ENCODE measurements around the gene SPDEF. TPM values are rescaled to one million over a fixed set of nuclear protein-coding genes. Genes with fewer than 3 reads are reported as not detected.

The SPDEF gene
- total and polyA plus RNA-seq, 10 of the 15 experiments (the other 5 are each of a cell fraction or from before 2014, with no cell fraction given) = not detected

GRCh38 chr6:34527751-34528670 is 28.1 kb downstream of the SPDEF start:
- SMC1A ChIA-PET (ENCODE audit: uncharacterized antibody, unreplicated experiment) = interaction anchor here (0.7 to 3.0 kb wide), 6 partner anchors 68 to 464 kb away, joined by 3 to 19 read pairs (median 6); no protein-coding TSS in a partner anchor

DNA sequence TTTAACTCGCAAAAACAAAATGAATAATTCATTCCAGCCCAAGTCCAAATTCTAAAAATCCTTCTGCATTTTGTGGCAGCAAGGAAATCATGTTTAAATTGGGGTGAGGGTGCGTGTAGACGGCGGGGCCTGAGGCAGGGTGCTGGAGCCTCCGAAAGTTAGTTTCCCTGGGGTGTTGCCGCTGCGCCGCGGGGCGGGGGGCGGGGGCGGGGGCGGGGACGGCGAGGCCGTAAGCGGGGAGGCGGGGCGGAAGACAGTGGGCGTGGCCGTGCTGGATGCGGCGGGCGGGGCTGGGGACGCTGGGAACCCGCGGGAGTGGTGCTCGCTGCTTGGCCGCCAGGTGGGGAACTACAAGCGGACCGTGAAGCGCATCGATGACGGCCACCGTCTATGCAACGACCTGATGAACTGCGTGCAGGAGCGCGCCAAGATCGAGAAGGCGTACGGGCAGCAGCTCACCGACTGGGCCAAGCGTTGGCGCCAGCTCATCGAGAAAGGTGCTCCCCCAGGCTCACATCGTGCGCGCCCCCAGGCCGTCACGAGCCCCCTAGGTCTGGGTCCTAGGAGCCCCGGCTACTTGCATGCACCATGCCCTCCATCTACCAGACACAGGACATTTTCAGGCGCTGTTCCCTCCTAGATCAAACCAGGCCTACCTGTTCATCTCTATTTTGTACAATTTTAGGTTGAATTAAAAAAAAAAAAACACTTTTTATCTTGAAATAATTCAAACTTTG is 29.0 kb downstream of the SPDEF start:
- POLR2A ChIA-PET = interaction anchor here (0.5 kb wide), 1 partner anchor 209 kb away, joined by 3 read pairs; no protein-coding TSS in a partner anchor
- FAIRE-seq (peak; percentile 98), ATAC-seq (peak; percentile 99), DNase-seq (ENCODE audit: low read depth, low spot score) (peak; percentile 54)
- CTCF ChIA-PET = interaction anchor here (0.6 to 3.0 kb wide), 11 partner anchors 21 to 974 kb away, joined by 3 to 27 read pairs (median 3); no protein-coding TSS in a partner anchor
- Histone ChIP-seq H3K36me3 (ENCODE audit: control insufficient read depth in 2 of 2, insufficient read depth in 2 of 2, low read length in 1 of 2) (no peaks in the 10 kb centered on the region), H3K27me3 (replicated peaks in 1 of 2; ENCODE audit: control insufficient read depth in 2 of 2, insufficient read depth in 2 of 2, low read length in 1 of 2) (no peaks in the 10 kb centered on the region), H3K4me2 (ENCODE audit: control insufficient read depth, insufficient read depth) (peak overlapping the region; percentile 10), H4K20me1 (ENCODE audit: control insufficient read depth, insufficient read depth) (no peaks in the 10 kb centered on the region), H3K79me2 (ENCODE audit: control insufficient read depth, insufficient read depth, low read length) (no peaks in the 10 kb centered on the region), H3K9ac (ENCODE audit: control insufficient read depth, insufficient read depth, low read length) (no peak overlapping the region), H3K4me1 (ENCODE audit: control insufficient read depth, insufficient read depth, low read length) (no peaks in the 10 kb centered on the region), H2AFZ (ENCODE audit: control insufficient read depth, low read depth, low read length) (peak overlapping the region; percentile 58), H3K27ac (ENCODE audit: control insufficient read depth, insufficient read depth) (no peak overlapping the region), H3K4me3 (no peak overlapping the region), H3K9me3 (replicated peaks; ENCODE audit: control insufficient read depth, insufficient read depth, low read length) (no peaks in the 10 kb centered on the region)
- BruUV-seq (replicated peaks) = no TSS peak
- SMC1A ChIA-PET (ENCODE audit: uncharacterized antibody, unreplicated experiment) = interaction anchor here (0.7 to 3.0 kb wide), 7 partner anchors 67 to 465 kb away, joined by 3 to 19 read pairs (median 5); no protein-coding TSS in a partner anchor
- WGBS (ENCODE audit: insufficient coverage, insufficient replicate concordance, low lambda C conversion rate, missing lambda C conversion rate) = 5% methylated on average over 47 of the region's 53 CpGs
- intact Hi-C loops (cut with micrococcal nuclease; ENCODE audit: unreplicated experiment) = loop anchor here (1.0 to 5.0 kb wide), 2 partner anchors 82 to 615 kb away; partner anchors contain the start of gene TCP11
- RAD21 ChIA-PET (ENCODE audit: unreplicated experiment) = interaction anchor here (0.6 to 1.8 kb wide), 3 partner anchors 67 to 82 kb away, joined by 3 to 10 read pairs (median 3); no protein-coding TSS in a partner anchor
- in situ Hi-C loops (cut with MboI) = no loop called here
- peak; percentile 38; the same call in 1 of the 2 replicates for TF ChIP-seq PAX5 (IDR thresholded peaks at IDR 0.05; ENCODE audit: borderline replicate concordance, low read depth, low read length)
- TF ChIP-seq DPF2 (IDR thresholded peaks at IDR 0.05) = no peak
- TF ChIP-seq, protein P1, sequence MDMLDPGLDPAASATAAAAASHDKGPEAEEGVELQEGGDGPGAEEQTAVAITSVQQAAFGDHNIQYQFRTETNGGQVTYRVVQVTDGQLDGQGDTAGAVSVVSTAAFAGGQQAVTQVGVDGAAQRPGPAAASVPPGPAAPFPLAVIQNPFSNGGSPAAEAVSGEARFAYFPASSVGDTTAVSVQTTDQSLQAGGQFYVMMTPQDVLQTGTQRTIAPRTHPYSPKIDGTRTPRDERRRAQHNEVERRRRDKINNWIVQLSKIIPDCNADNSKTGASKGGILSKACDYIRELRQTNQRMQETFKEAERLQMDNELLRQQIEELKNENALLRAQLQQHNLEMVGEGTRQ (IDR thresholded peaks at IDR 0.05; ENCODE audit: borderline replicate concordance, low read depth, low read length) = no peak
- TF ChIP-seq KDM1A (IDR thresholded peaks at IDR 0.05; ENCODE audit: borderline replicate concordance) = no peak
- TF ChIP-seq RAD21 (IDR thresholded peaks at IDR 0.05; ENCODE audit: insufficient read depth, low read depth, low read length) = peak; percentile 40; the same call in 1 of the 2 replicates
- no peak for TF ChIP-seq GABPA (IDR thresholded peaks at IDR 0.05; ENCODE audit: low read depth)
- TF ChIP-seq, protein P2, sequence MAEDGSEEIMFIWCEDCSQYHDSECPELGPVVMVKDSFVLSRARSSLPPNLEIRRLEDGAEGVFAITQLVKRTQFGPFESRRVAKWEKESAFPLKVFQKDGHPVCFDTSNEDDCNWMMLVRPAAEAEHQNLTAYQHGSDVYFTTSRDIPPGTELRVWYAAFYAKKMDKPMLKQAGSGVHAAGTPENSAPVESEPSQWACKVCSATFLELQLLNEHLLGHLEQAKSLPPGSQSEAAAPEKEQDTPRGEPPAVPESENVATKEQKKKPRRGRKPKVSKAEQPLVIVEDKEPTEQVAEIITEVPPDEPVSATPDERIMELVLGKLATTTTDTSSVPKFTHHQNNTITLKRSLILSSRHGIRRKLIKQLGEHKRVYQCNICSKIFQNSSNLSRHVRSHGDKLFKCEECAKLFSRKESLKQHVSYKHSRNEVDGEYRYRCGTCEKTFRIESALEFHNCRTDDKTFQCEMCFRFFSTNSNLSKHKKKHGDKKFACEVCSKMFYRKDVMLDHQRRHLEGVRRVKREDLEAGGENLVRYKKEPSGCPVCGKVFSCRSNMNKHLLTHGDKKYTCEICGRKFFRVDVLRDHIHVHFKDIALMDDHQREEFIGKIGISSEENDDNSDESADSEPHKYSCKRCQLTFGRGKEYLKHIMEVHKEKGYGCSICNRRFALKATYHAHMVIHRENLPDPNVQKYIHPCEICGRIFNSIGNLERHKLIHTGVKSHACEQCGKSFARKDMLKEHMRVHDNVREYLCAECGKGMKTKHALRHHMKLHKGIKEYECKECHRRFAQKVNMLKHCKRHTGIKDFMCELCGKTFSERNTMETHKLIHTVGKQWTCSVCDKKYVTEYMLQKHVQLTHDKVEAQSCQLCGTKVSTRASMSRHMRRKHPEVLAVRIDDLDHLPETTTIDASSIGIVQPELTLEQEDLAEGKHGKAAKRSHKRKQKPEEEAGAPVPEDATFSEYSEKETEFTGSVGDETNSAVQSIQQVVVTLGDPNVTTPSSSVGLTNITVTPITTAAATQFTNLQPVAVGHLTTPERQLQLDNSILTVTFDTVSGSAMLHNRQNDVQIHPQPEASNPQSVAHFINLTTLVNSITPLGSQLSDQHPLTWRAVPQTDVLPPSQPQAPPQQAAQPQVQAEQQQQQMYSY (CRISPR knock-in tag; IDR thresholded peaks at IDR 0.05) = no peak

More at GRCh38 chr6:34527751-34528670, 28.1 kb downstream of the SPDEF start:
- FAIRE-seq (no peak), ATAC-seq (no peak), DNase-seq (ENCODE audit: low read depth, low spot score) (no peak)
- Histone ChIP-seq H3K36me3 (ENCODE audit: control insufficient read depth in 2 of 2, insufficient read depth in 2 of 2, low read length in 1 of 2) (no peaks in the 10 kb centered on the region), H4K20me1 (ENCODE audit: control insufficient read depth, insufficient read depth) (no peaks in the 10 kb centered on the region), H3K27me3 (replicated peaks in 1 of 2; ENCODE audit: control insufficient read depth in 2 of 2, insufficient read depth in 2 of 2, low read length in 1 of 2) (no peaks in the 10 kb centered on the region), H3K4me1 (ENCODE audit: control insufficient read depth, insufficient read depth, low read length) (no peaks in the 10 kb centered on the region), H3K9me3 (replicated peaks; ENCODE audit: control insufficient read depth, insufficient read depth, low read length) (no peaks in the 10 kb centered on the region), H3K9ac (ENCODE audit: control insufficient read depth, insufficient read depth, low read length) (no peak overlapping the region), H3K79me2 (ENCODE audit: control insufficient read depth, insufficient read depth, low read length) (no peaks in the 10 kb centered on the region), H3K4me2 (ENCODE audit: control insufficient read depth, insufficient read depth) (no peak overlapping the region), H3K27ac (ENCODE audit: control insufficient read depth, insufficient read depth) (no peak overlapping the region), H3K4me3 (no peak overlapping the region), H2AFZ (ENCODE audit: control insufficient read depth, low read depth, low read length) (no peak overlapping the region)
- ChIA-PET RAD21 (ENCODE audit: unreplicated experiment) (interaction anchor here (0.6 to 1.8 kb wide), 4 partner anchors 68 to 612 kb away, joined by 3 to 10 read pairs (median 3); no protein-coding TSS in a partner anchor), CTCF (interaction anchor here (0.6 to 3.0 kb wide), 8 partner anchors 22 to 975 kb away, joined by 3 to 27 read pairs (median 4); no protein-coding TSS in a partner anchor), POLR2A (interaction anchor here (0.6 kb wide), 1 partner anchor 92 kb away, joined by 4 read pairs; no protein-coding TSS in a partner anchor)
- no peak for TF ChIP-seq IRF4 (IDR thresholded peaks at IDR 0.05; ENCODE audit: low read depth, low read length)
- BruUV-seq (replicated peaks) = no TSS peak
- intact Hi-C loops (cut with micrococcal nuclease; ENCODE audit: unreplicated experiment) (loop anchor here (1.0 to 5.0 kb wide), 2 partner anchors 81 to 614 kb away; partner anchors contain the start of gene TCP11), in situ Hi-C loops (cut with MboI) (no loop called here)
- 73% methylated on average over 12 of the region's 12 CpGs for WGBS (ENCODE audit: insufficient coverage, insufficient replicate concordance, low lambda C conversion rate, missing lambda C conversion rate)

Measured in GM12878 (cell line).